H1 (cell line): ENCODE data around the gene TACSTD2. TPM values are rescaled to one million over a fixed set of nuclear protein-coding genes. Genes with fewer than 3 reads are reported as not detected.

Source experiments
- CREB1 ChIP-seq: IDR thresholded peaks from 2 replicates; pipeline ENCODE4 v1.6.1; 2012; ENCODE audit warnings: inconsistent platforms
- HDAC2 ChIP-seq, 2 experiments: fragments of 300-600 bp in 1 of 2; sonication (generic) in 1 of 2; IDR thresholded peaks; 2 replicates each; pipeline ENCODE4 v1.6.1; 2011 to 2012; ENCODE audit warnings: low read depth in 2 of 2, low read length in 2 of 2, mild to moderate bottlenecking in 2 of 2, moderate library complexity in 2 of 2, borderline replicate concordance in 1 of 2, inconsistent platforms in 1 of 2
- polyA plus RNA-seq, 7 experiments: library from polyadenylated mRNA; depleted of rRNA in 3 of 7; stranded (reverse) in 5 of 7; unstranded in 2 of 7; fragments of >200 nt in 5 of 7; fragments of 200-250 nt in 2 of 7; gene quantifications; 1 replicate in 5 of 7; 2 replicates in 1 of 7; 4 replicates in 1 of 7; pipeline versions ENCODE4 v1.2.1 to v1.2.3, GENCODE V29; 2011 to 2013; ENCODE audit warnings: missing spikeins in 2 of 7, mixed read lengths in 2 of 7
- total RNA-seq: library from RNA; stranded (reverse); fragmentation: NEBNext Ultra II Directional; extraction: Animal tissue kit (Norgen Biotek cat#: 25700); gene quantifications from 2 replicates; pipeline ENCODE4 v1.2.1, GENCODE V29; 2021
- TF ChIP-seq, protein P1 (sequence below): fragments of 300-600 bp; sonication (generic); IDR thresholded peaks from 2 replicates; pipeline ENCODE4 v1.7.1; 2012; ENCODE audit warnings: low read length, moderate library complexity, mild to moderate bottlenecking, inconsistent platforms; ENCODE audit not compliant: insufficient replicate concordance

Gene TACSTD2
- total and polyA plus RNA-seq, 2 of the 8 experiments (the other 6 are each of a cell fraction or from before 2014, with no cell fraction given), result 0.76 to 0.85 TPM

- TF ChIP-seq, protein P1, sequence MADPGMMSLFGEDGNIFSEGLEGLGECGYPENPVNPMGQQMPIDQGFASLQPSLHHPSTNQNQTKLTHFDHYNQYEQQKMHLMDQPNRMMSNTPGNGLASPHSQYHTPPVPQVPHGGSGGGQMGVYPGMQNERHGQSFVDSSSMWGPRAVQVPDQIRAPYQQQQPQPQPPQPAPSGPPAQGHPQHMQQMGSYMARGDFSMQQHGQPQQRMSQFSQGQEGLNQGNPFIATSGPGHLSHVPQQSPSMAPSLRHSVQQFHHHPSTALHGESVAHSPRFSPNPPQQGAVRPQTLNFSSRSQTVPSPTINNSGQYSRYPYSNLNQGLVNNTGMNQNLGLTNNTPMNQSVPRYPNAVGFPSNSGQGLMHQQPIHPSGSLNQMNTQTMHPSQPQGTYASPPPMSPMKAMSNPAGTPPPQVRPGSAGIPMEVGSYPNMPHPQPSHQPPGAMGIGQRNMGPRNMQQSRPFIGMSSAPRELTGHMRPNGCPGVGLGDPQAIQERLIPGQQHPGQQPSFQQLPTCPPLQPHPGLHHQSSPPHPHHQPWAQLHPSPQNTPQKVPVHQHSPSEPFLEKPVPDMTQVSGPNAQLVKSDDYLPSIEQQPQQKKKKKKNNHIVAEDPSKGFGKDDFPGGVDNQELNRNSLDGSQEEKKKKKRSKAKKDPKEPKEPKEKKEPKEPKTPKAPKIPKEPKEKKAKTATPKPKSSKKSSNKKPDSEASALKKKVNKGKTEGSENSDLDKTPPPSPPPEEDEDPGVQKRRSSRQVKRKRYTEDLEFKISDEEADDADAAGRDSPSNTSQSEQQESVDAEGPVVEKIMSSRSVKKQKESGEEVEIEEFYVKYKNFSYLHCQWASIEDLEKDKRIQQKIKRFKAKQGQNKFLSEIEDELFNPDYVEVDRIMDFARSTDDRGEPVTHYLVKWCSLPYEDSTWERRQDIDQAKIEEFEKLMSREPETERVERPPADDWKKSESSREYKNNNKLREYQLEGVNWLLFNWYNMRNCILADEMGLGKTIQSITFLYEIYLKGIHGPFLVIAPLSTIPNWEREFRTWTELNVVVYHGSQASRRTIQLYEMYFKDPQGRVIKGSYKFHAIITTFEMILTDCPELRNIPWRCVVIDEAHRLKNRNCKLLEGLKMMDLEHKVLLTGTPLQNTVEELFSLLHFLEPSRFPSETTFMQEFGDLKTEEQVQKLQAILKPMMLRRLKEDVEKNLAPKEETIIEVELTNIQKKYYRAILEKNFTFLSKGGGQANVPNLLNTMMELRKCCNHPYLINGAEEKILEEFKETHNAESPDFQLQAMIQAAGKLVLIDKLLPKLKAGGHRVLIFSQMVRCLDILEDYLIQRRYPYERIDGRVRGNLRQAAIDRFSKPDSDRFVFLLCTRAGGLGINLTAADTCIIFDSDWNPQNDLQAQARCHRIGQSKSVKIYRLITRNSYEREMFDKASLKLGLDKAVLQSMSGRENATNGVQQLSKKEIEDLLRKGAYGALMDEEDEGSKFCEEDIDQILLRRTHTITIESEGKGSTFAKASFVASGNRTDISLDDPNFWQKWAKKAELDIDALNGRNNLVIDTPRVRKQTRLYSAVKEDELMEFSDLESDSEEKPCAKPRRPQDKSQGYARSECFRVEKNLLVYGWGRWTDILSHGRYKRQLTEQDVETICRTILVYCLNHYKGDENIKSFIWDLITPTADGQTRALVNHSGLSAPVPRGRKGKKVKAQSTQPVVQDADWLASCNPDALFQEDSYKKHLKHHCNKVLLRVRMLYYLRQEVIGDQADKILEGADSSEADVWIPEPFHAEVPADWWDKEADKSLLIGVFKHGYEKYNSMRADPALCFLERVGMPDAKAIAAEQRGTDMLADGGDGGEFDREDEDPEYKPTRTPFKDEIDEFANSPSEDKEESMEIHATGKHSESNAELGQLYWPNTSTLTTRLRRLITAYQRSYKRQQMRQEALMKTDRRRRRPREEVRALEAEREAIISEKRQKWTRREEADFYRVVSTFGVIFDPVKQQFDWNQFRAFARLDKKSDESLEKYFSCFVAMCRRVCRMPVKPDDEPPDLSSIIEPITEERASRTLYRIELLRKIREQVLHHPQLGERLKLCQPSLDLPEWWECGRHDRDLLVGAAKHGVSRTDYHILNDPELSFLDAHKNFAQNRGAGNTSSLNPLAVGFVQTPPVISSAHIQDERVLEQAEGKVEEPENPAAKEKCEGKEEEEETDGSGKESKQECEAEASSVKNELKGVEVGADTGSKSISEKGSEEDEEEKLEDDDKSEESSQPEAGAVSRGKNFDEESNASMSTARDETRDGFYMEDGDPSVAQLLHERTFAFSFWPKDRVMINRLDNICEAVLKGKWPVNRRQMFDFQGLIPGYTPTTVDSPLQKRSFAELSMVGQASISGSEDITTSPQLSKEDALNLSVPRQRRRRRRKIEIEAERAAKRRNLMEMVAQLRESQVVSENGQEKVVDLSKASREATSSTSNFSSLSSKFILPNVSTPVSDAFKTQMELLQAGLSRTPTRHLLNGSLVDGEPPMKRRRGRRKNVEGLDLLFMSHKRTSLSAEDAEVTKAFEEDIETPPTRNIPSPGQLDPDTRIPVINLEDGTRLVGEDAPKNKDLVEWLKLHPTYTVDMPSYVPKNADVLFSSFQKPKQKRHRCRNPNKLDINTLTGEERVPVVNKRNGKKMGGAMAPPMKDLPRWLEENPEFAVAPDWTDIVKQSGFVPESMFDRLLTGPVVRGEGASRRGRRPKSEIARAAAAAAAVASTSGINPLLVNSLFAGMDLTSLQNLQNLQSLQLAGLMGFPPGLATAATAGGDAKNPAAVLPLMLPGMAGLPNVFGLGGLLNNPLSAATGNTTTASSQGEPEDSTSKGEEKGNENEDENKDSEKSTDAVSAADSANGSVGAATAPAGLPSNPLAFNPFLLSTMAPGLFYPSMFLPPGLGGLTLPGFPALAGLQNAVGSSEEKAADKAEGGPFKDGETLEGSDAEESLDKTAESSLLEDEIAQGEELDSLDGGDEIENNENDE, result no peak
- no peak for TF ChIP-seq CREB1
- TF ChIP-seq HDAC2 (IDR thresholded peaks at IDR 0.05; ENCODE audit: borderline replicate concordance in 1 of 2, low read depth in 2 of 2, low read length in 2 of 2), result no peak
- TF ChIP-seq, all 59 proteins: peak for 0
Observed at GRCh38 chr1:58592522-58593134, 15.6 kb upstream of the TACSTD2 start (continued).
